GM18526 (cell line): ENCODE measurements around the gene GBF1.
A peak's percentile ranks its signal among the peaks of the same experiment; 100 is the strongest.

ENCODE experiments used
- POLR2A ChIP-seq: IDR thresholded peaks from 3 replicates; pipeline ENCODE4 v1.6.1; 2011; ENCODE audit not compliant: insufficient read length; ENCODE audit errors: extremely low read depth

The GBF1 gene, protein sequence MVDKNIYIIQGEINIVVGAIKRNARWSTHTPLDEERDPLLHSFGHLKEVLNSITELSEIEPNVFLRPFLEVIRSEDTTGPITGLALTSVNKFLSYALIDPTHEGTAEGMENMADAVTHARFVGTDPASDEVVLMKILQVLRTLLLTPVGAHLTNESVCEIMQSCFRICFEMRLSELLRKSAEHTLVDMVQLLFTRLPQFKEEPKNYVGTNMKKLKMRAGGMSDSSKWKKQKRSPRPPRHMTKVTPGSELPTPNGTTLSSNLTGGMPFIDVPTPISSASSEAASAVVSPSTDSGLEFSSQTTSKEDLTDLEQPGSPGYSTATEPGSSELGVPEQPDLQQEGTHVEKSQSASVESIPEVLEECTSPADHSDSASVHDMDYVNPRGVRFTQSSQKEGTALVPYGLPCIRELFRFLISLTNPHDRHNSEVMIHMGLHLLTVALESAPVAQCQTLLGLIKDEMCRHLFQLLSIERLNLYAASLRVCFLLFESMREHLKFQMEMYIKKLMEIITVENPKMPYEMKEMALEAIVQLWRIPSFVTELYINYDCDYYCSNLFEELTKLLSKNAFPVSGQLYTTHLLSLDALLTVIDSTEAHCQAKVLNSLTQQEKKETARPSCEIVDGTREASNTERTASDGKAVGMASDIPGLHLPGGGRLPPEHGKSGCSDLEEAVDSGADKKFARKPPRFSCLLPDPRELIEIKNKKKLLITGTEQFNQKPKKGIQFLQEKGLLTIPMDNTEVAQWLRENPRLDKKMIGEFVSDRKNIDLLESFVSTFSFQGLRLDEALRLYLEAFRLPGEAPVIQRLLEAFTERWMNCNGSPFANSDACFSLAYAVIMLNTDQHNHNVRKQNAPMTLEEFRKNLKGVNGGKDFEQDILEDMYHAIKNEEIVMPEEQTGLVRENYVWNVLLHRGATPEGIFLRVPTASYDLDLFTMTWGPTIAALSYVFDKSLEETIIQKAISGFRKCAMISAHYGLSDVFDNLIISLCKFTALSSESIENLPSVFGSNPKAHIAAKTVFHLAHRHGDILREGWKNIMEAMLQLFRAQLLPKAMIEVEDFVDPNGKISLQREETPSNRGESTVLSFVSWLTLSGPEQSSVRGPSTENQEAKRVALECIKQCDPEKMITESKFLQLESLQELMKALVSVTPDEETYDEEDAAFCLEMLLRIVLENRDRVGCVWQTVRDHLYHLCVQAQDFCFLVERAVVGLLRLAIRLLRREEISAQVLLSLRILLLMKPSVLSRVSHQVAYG (N-terminal part only)

DNA sequence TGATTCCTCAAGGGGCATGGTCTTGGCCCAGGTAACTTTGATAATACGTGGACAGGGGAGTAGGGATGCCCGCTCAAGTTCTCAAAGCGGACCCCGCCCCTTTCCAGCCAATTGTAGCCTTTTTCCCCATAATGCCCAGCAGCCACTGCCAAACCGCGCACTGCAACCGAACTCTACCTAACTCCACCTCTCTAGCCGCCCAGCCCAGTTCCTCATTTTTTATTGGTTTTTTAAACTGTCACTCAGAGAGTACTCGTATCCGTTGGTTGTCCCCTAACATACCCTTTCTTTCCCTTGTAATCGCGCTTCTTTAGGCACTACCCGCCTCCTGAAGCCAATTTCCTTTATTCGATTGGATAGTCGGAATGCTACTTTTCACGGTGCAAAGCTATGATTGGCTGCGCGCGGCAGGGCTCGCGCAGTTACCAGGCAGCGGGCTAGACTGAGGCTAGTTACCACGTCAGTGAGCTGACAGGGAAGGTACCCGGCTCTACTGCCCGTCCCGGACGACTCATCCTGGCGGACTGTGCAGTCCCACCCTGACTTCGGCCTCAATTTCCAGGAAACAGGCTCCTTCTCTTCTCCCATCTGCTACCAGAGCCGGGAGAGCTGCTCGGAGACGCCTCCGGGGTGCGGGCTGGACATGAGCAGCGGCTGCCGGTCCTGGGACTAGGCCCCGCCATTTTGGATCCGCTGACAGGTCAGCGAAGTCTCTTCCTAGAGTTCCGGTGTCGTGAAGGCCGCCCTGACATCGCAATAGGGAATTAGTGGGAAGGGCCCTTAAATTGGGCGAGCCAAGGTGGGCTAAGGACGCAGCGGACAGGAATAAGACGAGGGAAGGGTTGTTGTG is at the start of gene GBF1:
GBF1 (plus strand) TSS at position 451 of the 850 bp plus-strand sequence. CDS start 13,407 bp downstream, outside the sequence.
- peak; percentile 87 for TF ChIP-seq POLR2A

DNA sequence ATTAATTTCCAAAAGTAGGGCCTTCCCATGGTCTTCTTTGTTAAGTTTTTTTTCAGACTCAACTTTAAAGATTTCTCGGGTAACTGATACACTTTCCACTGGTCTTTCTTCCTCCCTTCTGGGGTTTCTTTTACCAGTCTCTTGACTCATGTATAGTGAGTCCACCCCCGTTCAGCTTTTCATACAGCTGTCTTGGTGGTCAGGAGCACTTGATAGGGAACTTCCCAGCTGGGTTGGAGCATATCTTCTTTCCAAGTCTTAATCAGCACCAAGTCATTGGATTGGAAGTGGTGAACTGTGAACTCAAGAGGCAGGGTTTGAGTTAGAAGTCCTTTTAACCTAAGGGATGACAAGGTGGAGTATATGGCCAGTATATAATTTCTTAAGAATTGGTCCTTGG is 48.4 kb upstream of the GBF1 start:
- no peak for TF ChIP-seq POLR2A

DNA sequence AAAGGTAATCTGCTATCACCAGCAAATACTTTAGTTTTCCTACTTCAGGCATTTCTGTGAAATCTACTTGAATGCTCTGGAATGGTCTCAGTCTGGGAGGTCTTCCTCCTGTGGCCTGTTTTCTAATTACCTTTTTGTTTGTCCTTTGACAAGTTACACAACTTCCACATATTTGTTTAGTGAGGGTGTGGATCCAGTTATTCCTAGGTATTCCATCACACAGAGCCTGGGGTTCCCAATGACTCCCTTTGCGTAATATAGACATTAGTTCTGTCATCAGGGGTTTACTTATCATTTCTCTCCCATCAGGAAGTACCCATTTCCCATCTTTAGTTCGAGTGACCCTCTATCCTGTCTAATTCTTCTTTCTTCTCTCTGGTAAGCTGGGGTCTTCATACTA is 47.3 kb upstream of the GBF1 start:
- TF ChIP-seq POLR2A, result no peak

DNA sequence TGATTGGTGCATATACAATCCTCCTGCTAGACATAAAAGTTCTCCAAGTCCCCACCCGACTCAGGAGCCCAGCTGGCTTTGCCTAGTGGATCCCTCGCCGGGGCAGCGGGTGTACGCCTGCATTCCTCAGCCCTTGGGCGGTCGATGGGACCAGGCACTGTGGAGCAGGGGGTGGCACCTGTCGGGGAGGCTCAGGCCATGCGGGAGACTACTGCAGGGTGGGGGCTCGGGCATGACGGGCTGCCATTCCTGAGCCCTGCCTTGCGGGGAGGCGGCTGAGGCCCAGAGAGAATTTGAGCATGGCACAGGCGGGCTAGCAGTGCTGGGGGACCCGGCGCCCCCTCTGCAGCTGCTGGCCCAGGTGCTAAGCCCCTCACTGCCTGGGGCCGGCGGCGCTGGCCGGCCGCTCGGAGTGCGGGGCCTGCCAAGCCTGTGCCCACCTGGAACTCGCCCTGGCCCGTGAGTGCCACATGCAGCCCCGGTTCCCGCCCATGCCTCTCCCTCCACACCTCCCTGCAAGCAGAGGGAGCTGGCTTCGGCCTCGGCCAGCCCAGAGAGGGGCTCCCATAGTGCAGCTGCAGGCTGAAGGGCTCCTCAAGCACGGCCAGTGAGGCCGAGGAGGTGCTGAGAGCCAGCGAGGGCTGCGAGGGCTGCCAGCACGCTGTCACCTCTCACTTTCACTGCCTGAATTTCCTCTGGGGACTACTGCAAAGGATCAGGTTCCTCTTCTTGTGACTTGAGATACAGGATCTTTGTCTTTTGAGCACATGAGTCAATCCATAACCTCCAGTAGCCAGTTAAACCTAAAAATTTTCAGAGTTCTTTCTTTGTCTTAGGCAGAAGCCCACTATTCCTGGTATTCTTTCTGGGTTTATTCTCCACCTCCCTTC is 44.3 kb upstream of the GBF1 start:
- TF ChIP-seq POLR2A, result no peak

DNA sequence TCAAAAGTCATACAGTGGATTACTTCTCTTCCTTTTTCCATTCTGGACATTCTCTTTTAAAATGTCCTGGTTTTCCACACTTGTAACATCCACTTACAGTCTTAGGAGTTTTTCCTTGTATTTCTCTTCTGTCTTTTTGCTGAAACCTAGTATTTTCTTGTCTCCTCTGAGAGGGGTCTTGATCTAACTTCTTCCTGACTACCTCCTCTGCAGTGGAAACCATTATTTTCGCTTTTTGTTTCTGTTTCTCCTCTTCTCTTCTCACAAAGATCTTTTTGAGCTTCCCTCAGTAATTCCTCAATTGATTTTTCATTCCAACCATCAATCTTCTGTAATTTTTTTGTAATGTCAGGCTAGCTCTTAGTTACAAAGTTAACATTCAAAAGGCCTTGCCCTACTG is 42.9 kb upstream of the GBF1 start:
- TF ChIP-seq POLR2A, result no peak

DNA sequence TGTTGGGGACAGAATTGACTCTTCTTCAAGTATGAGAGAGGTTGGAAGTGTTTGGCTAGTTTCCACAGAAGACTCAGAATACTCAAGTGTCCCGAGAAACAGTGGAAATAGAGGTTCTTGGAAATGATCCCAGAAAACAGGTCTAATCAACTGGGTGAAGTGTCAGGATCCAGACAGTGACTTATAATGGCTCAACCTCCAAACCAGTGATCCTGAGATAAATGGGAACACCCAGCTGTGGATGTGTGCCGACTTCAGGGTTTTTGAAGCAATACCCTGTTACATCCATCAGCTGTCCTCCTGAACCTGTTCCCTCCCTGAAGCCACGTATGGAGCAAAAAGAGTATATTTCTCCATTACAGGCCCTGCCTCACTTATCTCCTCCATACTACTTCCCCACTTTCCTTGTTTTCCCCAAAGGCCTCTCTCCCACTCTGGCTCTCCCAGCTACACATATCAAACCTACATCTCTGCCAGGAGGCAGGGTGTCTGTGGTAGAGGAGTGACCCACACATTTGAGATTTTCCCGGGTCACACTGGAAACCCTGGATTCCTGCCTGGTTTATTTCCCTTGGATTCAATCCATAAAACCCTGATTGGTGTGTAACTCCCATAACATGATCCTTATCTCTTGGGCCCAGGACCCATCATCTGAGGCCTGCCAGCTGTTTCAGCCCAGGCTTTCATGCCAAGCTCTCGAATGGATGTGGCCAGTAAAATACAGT is 36.9 kb upstream of the GBF1 start:
- TF ChIP-seq POLR2A, result no peak

DNA sequence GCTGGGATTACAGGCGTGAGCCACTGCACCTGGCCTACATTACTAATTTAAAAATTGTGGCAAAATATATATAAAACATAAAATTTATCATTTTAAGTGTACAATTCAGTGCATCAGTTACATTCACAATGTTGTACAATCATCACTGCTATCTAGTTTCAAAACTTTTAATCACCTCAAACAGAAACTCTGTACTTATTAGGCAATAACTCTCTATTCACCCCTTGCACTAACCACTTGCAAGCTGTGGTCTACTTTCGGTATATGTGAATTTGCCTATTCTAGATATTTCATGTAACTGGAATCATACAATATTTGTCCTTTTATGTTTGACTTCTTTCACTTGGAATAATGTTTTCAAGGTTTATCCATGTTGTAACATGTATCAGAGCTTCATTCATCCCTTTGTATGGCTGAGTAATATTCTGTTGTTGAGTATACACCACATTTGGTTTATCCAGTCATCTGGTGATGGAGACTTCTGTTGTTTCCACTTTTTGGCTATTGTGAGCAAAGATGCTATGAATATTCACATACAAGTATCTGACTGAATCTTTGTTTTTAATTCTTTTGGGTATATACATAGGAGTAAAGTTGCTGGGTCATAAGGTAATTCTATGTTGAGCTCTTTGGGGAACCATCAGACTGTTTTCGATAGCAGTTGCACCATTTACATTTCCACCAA is 33.6 kb upstream of the GBF1 start:
- no peak for TF ChIP-seq POLR2A

DNA sequence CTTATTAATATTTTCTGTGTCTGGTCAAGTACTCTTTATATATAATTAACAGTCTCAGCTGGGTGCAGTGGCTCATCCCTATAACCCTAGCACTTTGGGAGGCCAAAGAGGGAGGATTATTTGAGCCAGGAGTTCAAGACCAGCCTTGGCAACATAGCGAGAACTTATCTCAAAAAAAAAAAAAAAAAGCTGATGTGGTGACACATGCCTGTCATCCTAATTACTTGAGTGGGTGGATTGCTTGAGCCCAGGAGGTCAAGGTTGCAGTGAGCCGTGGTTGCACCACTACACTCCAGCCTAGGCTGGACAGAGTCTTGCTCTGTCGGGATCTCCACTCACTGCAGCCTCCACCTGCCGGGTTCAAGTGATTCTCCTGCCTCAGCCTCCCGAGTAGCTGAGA is 26.0 kb upstream of the GBF1 start:
- TF ChIP-seq POLR2A, result no peak

DNA sequence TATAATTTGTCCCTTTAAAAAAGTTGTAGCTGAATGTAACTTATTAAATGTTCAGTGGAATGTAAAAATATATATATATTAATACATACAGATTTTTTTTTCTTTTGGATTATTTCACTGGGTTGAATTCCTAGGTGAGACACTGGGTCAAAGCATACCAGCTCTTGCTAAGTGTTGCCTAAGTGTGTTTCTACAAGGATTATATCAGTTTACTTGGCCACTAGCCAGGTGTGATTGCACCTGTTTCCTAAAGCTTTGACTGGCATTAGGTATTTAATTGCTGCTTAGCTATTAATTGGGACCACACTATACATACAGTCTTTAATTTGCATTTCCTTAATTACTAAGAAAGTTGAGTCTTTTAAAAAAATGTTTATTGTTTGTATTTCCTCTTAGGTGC is 24.7 kb upstream of the GBF1 start:
- TF ChIP-seq POLR2A, result no peak

DNA sequence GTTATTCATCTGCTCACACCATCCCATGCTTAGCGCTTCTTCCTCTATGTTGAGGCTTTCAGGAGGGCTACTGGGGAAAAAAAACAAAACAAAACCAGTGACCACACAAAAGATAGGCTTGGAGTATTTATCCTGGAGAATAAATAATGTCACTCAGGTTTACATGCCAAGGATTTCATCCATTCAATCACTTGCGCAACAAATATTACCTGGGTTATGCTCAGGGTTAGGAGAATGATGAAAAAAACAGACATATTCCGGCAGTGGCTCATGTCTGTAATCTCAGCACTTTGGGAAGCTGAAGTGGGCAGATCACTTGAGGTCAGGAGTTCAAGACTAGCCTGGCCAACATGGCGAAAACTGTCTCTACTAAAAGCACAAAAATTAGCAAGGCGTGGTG is 22.5 kb upstream of the GBF1 start:
- no peak for TF ChIP-seq POLR2A

DNA sequence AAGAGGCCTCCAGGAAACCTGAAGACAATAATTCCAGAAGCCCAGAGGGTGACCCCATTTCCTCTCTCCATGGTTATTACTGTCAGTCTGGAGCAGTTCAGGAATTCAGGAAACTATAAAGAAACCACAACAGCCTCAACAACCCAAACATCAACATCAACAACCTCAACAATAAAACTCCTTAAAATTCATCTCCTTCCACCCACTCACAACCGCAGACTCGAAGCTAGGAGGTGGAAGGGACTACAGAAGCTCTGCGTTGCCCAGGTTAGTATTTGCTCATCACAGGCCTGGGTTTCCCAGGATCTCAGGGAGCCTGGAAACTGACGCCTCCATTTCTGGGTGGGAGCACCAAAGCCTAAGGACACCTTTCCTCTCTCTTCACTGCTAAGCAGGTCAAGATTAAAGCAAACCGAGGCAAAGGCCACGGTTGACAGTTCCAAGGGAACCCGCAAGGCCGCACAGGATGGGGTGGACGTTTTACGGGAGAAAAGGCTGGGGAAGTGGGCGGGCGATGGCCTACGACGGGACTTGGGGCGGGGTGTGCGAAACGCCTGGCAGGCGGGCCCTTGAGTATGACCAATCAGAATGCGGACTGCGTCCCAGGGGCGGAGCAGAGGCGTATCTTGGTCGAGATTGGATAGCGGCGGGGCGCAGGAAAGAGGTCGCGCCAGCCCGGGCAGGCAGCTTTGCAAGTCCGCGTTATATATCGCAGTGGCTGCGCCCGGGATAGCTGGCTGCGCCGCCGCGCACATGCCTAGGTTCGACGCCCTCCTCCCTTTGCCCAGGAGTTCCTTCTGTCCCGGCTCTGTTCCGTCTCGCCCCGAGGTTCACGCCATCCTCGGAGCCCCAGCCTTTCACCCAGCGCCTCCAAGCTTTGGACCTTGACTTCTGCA is 19.4 kb upstream of the GBF1 start, which contains the start of gene ELOVL3:
ELOVL3 (plus strand) TSS at position 654 of the 896 bp plus-strand sequence. CDS start 250 bp downstream, outside the sequence.
- TF ChIP-seq POLR2A, result no peak
